Measurements from ENCODE around the gene TBCD.

GRCh38 chr17:82799591-82799990, 47.7 kb downstream of the TBCD start:
- TF ChIP-seq CTCF (conservative IDR thresholded peaks at IDR 0.05) (no peak), ZFX (IDR thresholded peaks at IDR 0.05) (no peak)

All from C4-2B (cell line).